GM12872 (cell line): ENCODE data around the gene CBL.

Experiments used
- CTCF ChIP-seq: IDR thresholded peaks from 3 replicates; pipeline ENCODE4 v1.5.1; 2011; ENCODE audit warnings: low read depth, mild to moderate bottlenecking, low read length, moderate library complexity; ENCODE audit not compliant: insufficient read depth

CBL gene

GRCh38 chr11:119188067-119188466 lies 18.1 kb upstream of the CBL start:
- TF ChIP-seq CTCF, result no peak

GRCh38 chr11:119188887-119189286 lies 17.3 kb upstream of the CBL start:
- no peak for TF ChIP-seq CTCF

GRCh38 chr11:119189393-119189792 lies 16.7 kb upstream of the CBL start:
- no peak for TF ChIP-seq CTCF

GRCh38 chr11:119190531-119190930 lies 15.6 kb upstream of the CBL start:
- TF ChIP-seq CTCF, result no peak

- no peak for TF ChIP-seq CTCF
These were observed 14.0 kb upstream of the CBL start for GRCh38 chr11:119192111-119192510.

- no peak for TF ChIP-seq CTCF
These were observed 13.1 kb upstream of the CBL start for GRCh38 chr11:119193001-119193400.

- no peak for TF ChIP-seq CTCF
These were observed 12.5 kb upstream of the CBL start for GRCh38 chr11:119193626-119194025.
